22Rv1 (cell line): ENCODE results near the gene ZBTB7C.

Source experiments
- ZFX ChIP-seq: fragments of 450-650 bp; IDR thresholded peaks from 2 replicates; pipeline ENCODE4 v1.6.1; 2017; ENCODE audit warnings: antibody characterized with exemption, borderline replicate concordance
- TF ChIP-seq, protein P1 (sequence below): fragments of 450-650 bp; IDR thresholded peaks from 2 replicates; pipeline ENCODE4 v1.5.1; 2017; ENCODE audit warnings: mild to moderate bottlenecking

DNA sequence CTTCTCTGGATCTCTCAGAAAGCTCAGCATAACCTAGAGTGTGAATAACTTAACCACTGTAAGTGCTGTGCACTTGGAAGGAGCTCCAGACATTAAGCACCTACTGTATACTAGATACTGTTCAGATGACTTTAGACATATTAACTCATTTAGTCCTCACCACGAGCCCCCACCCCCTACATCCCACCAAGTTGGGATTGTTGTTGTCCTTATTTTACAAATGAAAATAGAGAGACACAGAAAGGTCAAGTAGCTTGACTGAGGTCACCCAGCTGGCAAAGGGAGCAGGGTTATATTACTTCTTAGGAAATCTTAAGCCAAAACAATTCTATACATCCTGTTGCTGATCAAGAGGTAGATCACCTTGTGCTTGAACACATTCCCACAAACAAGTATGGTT lies 244.5 kb downstream of the ZBTB7C start:
- TF ChIP-seq, protein P1, sequence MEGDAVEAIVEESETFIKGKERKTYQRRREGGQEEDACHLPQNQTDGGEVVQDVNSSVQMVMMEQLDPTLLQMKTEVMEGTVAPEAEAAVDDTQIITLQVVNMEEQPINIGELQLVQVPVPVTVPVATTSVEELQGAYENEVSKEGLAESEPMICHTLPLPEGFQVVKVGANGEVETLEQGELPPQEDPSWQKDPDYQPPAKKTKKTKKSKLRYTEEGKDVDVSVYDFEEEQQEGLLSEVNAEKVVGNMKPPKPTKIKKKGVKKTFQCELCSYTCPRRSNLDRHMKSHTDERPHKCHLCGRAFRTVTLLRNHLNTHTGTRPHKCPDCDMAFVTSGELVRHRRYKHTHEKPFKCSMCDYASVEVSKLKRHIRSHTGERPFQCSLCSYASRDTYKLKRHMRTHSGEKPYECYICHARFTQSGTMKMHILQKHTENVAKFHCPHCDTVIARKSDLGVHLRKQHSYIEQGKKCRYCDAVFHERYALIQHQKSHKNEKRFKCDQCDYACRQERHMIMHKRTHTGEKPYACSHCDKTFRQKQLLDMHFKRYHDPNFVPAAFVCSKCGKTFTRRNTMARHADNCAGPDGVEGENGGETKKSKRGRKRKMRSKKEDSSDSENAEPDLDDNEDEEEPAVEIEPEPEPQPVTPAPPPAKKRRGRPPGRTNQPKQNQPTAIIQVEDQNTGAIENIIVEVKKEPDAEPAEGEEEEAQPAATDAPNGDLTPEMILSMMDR: no peak
- no peak for TF ChIP-seq ZFX
